DND-41 (cell line): ENCODE results near the gene PTGER1.
A peak's percentile ranks its signal among the peaks of the same experiment; 100 is the strongest.

Source experiments
- ATAC-seq: fragments of 200-7000 bp; cut with Tn5 transposase; 3 replicates; pipeline ENCODE4 v1.9.1; 2021; ENCODE audit warnings: low read depth; ENCODE audit not compliant: insufficient read depth
- DNase-seq: peaks from one replicate; pipeline ENCODE4 v3.0.0-alpha.2; 2020
- H2AFZ ChIP-seq: 2 replicates; pipeline ENCODE4 v1.6.0; 2012; ENCODE audit warnings: low read depth, low read length
- H3K27ac ChIP-seq: 2 replicates; pipeline ENCODE4 v1.5.1; 2012; ENCODE audit warnings: low read length, inconsistent platforms
- H3K27me3 ChIP-seq: fragments of 200-600 bp; sonication (generic); 2 replicates; pipeline ENCODE4 v1.6.0; 2012; ENCODE audit warnings: low read length, mild to moderate bottlenecking, inconsistent platforms; ENCODE audit not compliant: insufficient read depth, poor library complexity
- H3K36me3 ChIP-seq: 2 replicates; pipeline ENCODE4 v1.5.1; 2012; ENCODE audit warnings: low read length, inconsistent platforms; ENCODE audit not compliant: insufficient read depth
- H3K4me1 ChIP-seq: 2 replicates; pipeline ENCODE4 v1.5.1; 2012; ENCODE audit warnings: mild to moderate bottlenecking, low read length; ENCODE audit not compliant: insufficient read depth
- H3K4me2 ChIP-seq: 2 replicates; pipeline ENCODE4 v1.6.0; 2012; ENCODE audit warnings: mild to moderate bottlenecking, moderate library complexity, low read length, inconsistent platforms; ENCODE audit not compliant: insufficient read depth
- H3K4me3 ChIP-seq, 2 experiments: fragments of 200-600 bp in 1 of 2; shearing (Covaris generic) in 1 of 2; 2 replicates each; pipeline ENCODE4 v1.5.1; 2012 to 2016; ENCODE audit warnings: inconsistent platforms in 2 of 2, low read length in 2 of 2, mild to moderate bottlenecking in 2 of 2, low read depth in 1 of 2, moderate library complexity in 1 of 2
- H3K79me2 ChIP-seq: 2 replicates; pipeline ENCODE4 v1.6.0; 2012; ENCODE audit warnings: low read length, inconsistent platforms; ENCODE audit not compliant: insufficient read depth
- H3K9ac ChIP-seq: 2 replicates; pipeline ENCODE4 v1.6.0; 2012; ENCODE audit warnings: low read depth, mild to moderate bottlenecking, inconsistent platforms, low read length, moderate library complexity
- H3K9me3 ChIP-seq: 2 replicates; pipeline ENCODE4 v1.5.1; 2012; ENCODE audit warnings: low read length, moderate library complexity, mild to moderate bottlenecking, inconsistent platforms; ENCODE audit not compliant: insufficient read depth, severe bottlenecking
- H4K20me1 ChIP-seq: 2 replicates; pipeline ENCODE4 v1.6.0; 2012; ENCODE audit warnings: low read length; ENCODE audit not compliant: insufficient read depth
- CTCF ChIP-seq: IDR thresholded peaks from 2 replicates; pipeline ENCODE4 v1.5.1; 2012; ENCODE audit warnings: borderline replicate concordance, low read length, moderate library complexity, mild to moderate bottlenecking; ENCODE audit not compliant: poor library complexity, severe bottlenecking; ENCODE audit errors: extremely low read depth
- EZH2 ChIP-seq: IDR thresholded peaks from 3 replicates; pipeline ENCODE4 v1.6.1; 2012; ENCODE audit warnings: borderline replicate concordance, low read depth, mild to moderate bottlenecking, moderate library complexity, low read length, inconsistent platforms; ENCODE audit not compliant: severe bottlenecking

PTGER1 gene

GRCh38 chr19:14440049-14440448, 35.1 kb downstream of the PTGER1 start:
- peak overlapping the region; percentile 80 for H3K4me2 ChIP-seq
- H2AFZ ChIP-seq, result peak overlapping the region; percentile 64
- no peaks in the 10 kb centered on the region for H3K9me3 ChIP-seq
- peaks cover 54% of the 10 kb centered on the region for H3K36me3 ChIP-seq
- H3K27me3 ChIP-seq, result no peaks in the 10 kb centered on the region
- H3K4me1 ChIP-seq, result peaks cover 30% of the 10 kb centered on the region
- ATAC-seq, result peak; percentile 100
- no peak for TF ChIP-seq CTCF
- peaks cover 14% of the 10 kb centered on the region for H4K20me1 ChIP-seq
- DNase-seq, result peak; percentile 92
- H3K9ac ChIP-seq, result peak overlapping the region; percentile 62
- H3K79me2 ChIP-seq, result peaks cover 76% of the 10 kb centered on the region
- H3K4me3 ChIP-seq, result peak overlapping the region; percentile 29 to 65
- peak overlapping the region; percentile 82 for H3K27ac ChIP-seq

- Histone ChIP-seq H2AFZ (no peak overlapping the region), H3K9ac (peak overlapping the region; percentile 16; the same call in 1 of the 2 replicates), H3K79me2 (peaks cover 86% of the 10 kb centered on the region), H3K36me3 (peaks cover 46% of the 10 kb centered on the region), H3K9me3 (no peaks in the 10 kb centered on the region), H3K27ac (peak overlapping the region; percentile 36), H3K27me3 (no peaks in the 10 kb centered on the region), H3K4me1 (peaks cover 40% of the 10 kb centered on the region), H3K4me3 (no peak overlapping the region), H3K4me2 (peak overlapping the region; percentile 80), H4K20me1 (peaks cover 21% of the 10 kb centered on the region)
- TF ChIP-seq CTCF, result no peak
- no peak for TF ChIP-seq EZH2
- ATAC-seq (no peak), DNase-seq (no peak)
Observed at GRCh38 chr19:14439014-14439413, 36.1 kb downstream of the PTGER1 start.

GRCh38 chr19:14437578-14438140, 37.5 kb downstream of the PTGER1 start:
- no peak overlapping the region for H2AFZ ChIP-seq
- H3K9ac ChIP-seq, result no peak overlapping the region
- no peak overlapping the region for H3K4me2 ChIP-seq
- H3K27ac ChIP-seq, result no peak overlapping the region
- H3K9me3 ChIP-seq, result no peaks in the 10 kb centered on the region
- DNase-seq, result no peak
- H3K36me3 ChIP-seq, result peaks cover 32% of the 10 kb centered on the region
- no peak overlapping the region for H3K4me3 ChIP-seq
- no peaks in the 10 kb centered on the region for H3K27me3 ChIP-seq
- no peak for TF ChIP-seq CTCF
- no peak for TF ChIP-seq EZH2
- H4K20me1 ChIP-seq, result peaks cover 15% of the 10 kb centered on the region
- peaks cover 47% of the 10 kb centered on the region for H3K4me1 ChIP-seq
- H3K79me2 ChIP-seq, result peaks cover 90% of the 10 kb centered on the region
- no peak for ATAC-seq
